Colonic mucosa (tissue), 4 donors: ENCODE data around the gene CD19. TPM values are rescaled to one million over a fixed set of nuclear protein-coding genes. Genes with fewer than 3 reads are reported as not detected.

Experiments used
- DNase-seq: peaks from one replicate; pipeline ENCODE4 v3.0.0-alpha.2; 2020
- H3K27ac ChIP-seq: fragments of 200-600 bp; one replicate; pipeline ENCODE4 v1.8.0; 2021
- H3K27me3 ChIP-seq: fragments of 200-600 bp; one replicate; pipeline ENCODE4 v1.8.0; 2021
- H3K36me3 ChIP-seq: fragments of 200-600 bp; one replicate; pipeline ENCODE4 v1.8.0; 2021
- H3K4me1 ChIP-seq: fragments of 200-600 bp; one replicate; pipeline ENCODE4 v1.8.0; 2021; ENCODE audit warnings: mild to moderate bottlenecking
- H3K4me3 ChIP-seq: fragments of 200-600 bp; one replicate; pipeline ENCODE4 v1.8.0; 2021
- H3K9ac ChIP-seq, 2 donors: one replicate each; pipeline ENCODE4 v1.7.0; 2013; ENCODE audit warnings: control low read depth in 2 of 2, low read depth in 2 of 2, low read length in 2 of 2
- H3K9me3 ChIP-seq: fragments of 200-600 bp; one replicate; pipeline ENCODE4 v1.8.0; 2021
- intact Hi-C: fragments of 100-400 bp; cut with DNase I; formaldehyde crosslinking; loops from one replicate; pipeline ENCODE4 v1.14.1; 2022
- total RNA-seq, 2 donors: library from RNA; stranded (reverse); fragmentation: NEBNext Ultra II Directional in 1 of 2; extraction: Animal tissue kit (Norgen Biotek cat#: 25700) in 1 of 2; gene quantifications; one replicate each; pipeline ENCODE4 v1.2.1, GENCODE V29; 2021
- TF ChIP-seq, protein P1 (sequence below): fragments of 200-600 bp; IDR thresholded peaks from one replicate; pipeline ENCODE4 v1.8.0; 2022; ENCODE audit warnings: antibody characterized with exemption, mild to moderate bottlenecking
- donor health status: healthy.
- donor health status: DM: no; HTN: no; CAD: no.
- donor health status: DM: no; HTN: no; CAD: no.

The CD19 gene
- total RNA-seq, 2 donors from 2014 or later: 0.40 to 0.74 TPM

DNA sequence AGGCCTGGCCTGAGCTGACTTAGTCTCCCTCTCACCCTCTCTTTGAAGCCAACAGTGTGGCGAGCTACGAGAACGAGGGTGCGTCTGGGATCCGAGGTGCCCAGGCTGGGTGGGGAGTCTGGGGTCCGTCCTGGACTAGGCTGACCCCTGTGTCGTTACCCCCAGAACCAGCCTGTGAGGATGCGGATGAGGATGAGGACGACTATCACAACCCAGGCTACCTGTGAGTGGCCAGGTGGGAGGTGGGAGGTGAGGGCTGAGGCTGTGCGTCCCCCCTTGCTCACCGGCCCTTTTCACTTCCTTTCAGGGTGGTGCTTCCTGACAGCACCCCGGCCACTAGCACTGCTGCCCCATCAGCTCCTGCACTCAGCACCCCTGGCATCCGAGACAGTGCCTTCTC, 54.7 kb downstream of the CD19 start:
- DNase-seq: no peak
- peak overlapping the region; percentile 4 for H3K4me3 ChIP-seq
- H3K9ac ChIP-seq: no peak overlapping the region
- no peaks in the 10 kb centered on the region for H3K36me3 ChIP-seq
- H3K27me3 ChIP-seq: no peaks in the 10 kb centered on the region
- H3K9me3 ChIP-seq: no peaks in the 10 kb centered on the region
- TF ChIP-seq, protein P1, sequence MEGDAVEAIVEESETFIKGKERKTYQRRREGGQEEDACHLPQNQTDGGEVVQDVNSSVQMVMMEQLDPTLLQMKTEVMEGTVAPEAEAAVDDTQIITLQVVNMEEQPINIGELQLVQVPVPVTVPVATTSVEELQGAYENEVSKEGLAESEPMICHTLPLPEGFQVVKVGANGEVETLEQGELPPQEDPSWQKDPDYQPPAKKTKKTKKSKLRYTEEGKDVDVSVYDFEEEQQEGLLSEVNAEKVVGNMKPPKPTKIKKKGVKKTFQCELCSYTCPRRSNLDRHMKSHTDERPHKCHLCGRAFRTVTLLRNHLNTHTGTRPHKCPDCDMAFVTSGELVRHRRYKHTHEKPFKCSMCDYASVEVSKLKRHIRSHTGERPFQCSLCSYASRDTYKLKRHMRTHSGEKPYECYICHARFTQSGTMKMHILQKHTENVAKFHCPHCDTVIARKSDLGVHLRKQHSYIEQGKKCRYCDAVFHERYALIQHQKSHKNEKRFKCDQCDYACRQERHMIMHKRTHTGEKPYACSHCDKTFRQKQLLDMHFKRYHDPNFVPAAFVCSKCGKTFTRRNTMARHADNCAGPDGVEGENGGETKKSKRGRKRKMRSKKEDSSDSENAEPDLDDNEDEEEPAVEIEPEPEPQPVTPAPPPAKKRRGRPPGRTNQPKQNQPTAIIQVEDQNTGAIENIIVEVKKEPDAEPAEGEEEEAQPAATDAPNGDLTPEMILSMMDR: no peak
- no peaks in the 10 kb centered on the region for H3K4me1 ChIP-seq
- intact Hi-C loops: no loop called here
- no peak overlapping the region for H3K27ac ChIP-seq

DNA sequence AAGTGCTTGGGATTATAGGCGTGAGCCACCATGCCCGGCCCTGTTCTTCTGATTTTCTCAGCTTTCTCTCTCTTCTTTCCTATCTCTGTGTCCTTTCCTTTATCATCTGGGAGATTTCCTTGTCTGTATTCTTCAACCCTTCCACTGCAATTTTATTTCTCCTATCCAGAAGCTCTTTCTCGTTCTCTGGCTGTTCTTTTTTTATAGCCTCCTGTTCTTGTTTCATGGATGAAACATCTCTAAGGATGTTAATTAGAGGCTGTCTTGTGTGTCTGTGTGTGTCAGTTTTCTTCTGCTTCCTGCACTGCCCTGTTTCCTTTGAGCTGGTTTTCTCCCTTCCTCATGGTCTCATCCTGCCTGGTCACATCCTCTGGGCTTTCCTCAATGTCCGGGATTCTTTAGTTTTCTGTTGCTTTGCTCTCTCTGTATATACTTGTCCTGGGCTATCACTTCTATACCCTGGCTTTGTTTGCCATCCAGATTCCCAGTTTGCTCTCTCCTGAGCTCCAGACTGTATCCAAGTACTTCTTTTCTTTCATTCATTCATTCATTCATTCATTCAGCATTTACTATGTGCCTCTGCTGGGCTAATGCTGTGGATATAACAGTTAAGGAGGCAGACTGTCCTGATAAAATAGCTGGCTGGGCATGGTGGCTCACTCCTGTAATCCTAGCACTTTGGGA, 55.5 kb downstream of the CD19 start:
- Histone ChIP-seq H3K9me3 (no peaks in the 10 kb centered on the region), H3K27me3 (no peaks in the 10 kb centered on the region), H3K36me3 (no peaks in the 10 kb centered on the region), H3K9ac (no peak overlapping the region), H3K4me3 (peak overlapping the region; percentile 4), H3K4me1 (no peaks in the 10 kb centered on the region), H3K27ac (no peak overlapping the region)
- DNase-seq: no peak
- TF ChIP-seq, protein P1: no peak
- intact Hi-C loops: no loop called here

Other genes starting within 250 kb of the CD19 start
- gene EIF3C, start 220.5 kb upstream of the CD19 start, total RNA-seq: 100 to 1,000 TPM; 570 to 571 TPM
- 1 to 10 TPM; 1.5 to 3.4 TPM for gene NPIPB9, start 180.2 kb upstream of the CD19 start, total RNA-seq
- 100 to 1,000 TPM in 1 of 2 donors, 10 to 100 TPM in 1; 85.3 to 134 TPM for gene ATXN2L, start 109.0 kb upstream of the CD19 start, total RNA-seq
- 100 to 1,000 TPM; 252 to 427 TPM for gene TUFM, start 85.6 kb upstream of the CD19 start, total RNA-seq
- 100 to 1,000 TPM in 1 of 2 donors, 10 to 100 TPM in 1; 54.0 to 111 TPM for gene SH2B1, start 68.1 kb upstream of the CD19 start, total RNA-seq
- 1 to 10 TPM in 1 of 2 donors, under 1 TPM in 1; 0.40 to 2.9 TPM for gene ATP2A1, start 53.5 kb upstream of the CD19 start, total RNA-seq
- gene RABEP2, start 6.7 kb upstream of the CD19 start, total RNA-seq: 10 to 100 TPM; 24.5 to 47.4 TPM
- 10 to 100 TPM; 33.3 to 57.1 TPM for gene NFATC2IP, start 19.0 kb downstream of the CD19 start, total RNA-seq
- 10 to 100 TPM; 30.3 to 56.3 TPM for gene SPNS1, start 42.8 kb downstream of the CD19 start, total RNA-seq
- 1 to 10 TPM; 3.7 to 7.3 TPM for gene LAT, start 53.1 kb downstream of the CD19 start, total RNA-seq